ENCODE data around the gene ANGPT4. TPM values are rescaled to one million over a fixed set of nuclear protein-coding genes. Genes with fewer than 3 reads are reported as not detected.

The ANGPT4 gene
- total RNA-seq, 2 experiments from 2014 or later = not detected

DNA sequence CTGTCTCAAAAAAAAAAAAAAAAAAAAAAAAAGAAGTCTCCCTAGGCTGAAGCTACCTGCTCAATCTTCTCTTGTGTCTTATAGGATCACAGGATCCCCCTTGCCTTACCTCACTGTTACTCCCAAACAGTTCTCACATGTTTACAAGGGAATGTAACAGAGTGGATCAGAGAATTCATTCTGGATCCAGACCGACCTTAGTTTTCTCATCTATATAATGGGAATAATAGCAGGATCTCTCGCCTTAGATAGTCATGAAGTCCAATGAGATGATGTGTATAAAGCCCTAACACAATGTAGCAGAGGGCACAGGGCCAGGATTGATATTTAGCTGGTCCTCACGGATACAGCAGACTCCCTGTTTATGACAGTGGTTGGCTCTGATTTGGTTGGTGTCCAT lies 84.9 kb downstream of the ANGPT4 start:
- no peaks in the 10 kb centered on the region for H3K27me3 ChIP-seq (ENCODE audit: control insufficient read depth in 1 of 2, insufficient read depth in 2 of 2, low read length in 2 of 2)
- no peak overlapping the region for H3K27ac ChIP-seq (ENCODE audit: low read depth in 1 of 2, low read length in 2 of 2)
- no peak overlapping the region for H3K27ac Mint-ChIP-seq
- H3K4me3 Mint-ChIP-seq = no peak overlapping the region
- POLR2A ChIA-PET = interaction anchor here (5.2 kb wide), 1 partner anchor 15 kb away, joined by 109 read pairs; no protein-coding TSS in a partner anchor
- no peak for DNase-seq
- TF ChIP-seq, protein P1, sequence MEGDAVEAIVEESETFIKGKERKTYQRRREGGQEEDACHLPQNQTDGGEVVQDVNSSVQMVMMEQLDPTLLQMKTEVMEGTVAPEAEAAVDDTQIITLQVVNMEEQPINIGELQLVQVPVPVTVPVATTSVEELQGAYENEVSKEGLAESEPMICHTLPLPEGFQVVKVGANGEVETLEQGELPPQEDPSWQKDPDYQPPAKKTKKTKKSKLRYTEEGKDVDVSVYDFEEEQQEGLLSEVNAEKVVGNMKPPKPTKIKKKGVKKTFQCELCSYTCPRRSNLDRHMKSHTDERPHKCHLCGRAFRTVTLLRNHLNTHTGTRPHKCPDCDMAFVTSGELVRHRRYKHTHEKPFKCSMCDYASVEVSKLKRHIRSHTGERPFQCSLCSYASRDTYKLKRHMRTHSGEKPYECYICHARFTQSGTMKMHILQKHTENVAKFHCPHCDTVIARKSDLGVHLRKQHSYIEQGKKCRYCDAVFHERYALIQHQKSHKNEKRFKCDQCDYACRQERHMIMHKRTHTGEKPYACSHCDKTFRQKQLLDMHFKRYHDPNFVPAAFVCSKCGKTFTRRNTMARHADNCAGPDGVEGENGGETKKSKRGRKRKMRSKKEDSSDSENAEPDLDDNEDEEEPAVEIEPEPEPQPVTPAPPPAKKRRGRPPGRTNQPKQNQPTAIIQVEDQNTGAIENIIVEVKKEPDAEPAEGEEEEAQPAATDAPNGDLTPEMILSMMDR (IDR thresholded peaks at IDR 0.05) = no peak
- CTCF ChIA-PET = interaction anchor here (0.7 to 2.9 kb wide), 2 partner anchors 12 to 946 kb away, joined by 4 to 9 read pairs; no protein-coding TSS in a partner anchor
- H3K27me3 Mint-ChIP-seq = no peaks in the 10 kb centered on the region
- no peaks in the 10 kb centered on the region for H3K9me3 Mint-ChIP-seq
- peaks cover 29% of the 10 kb centered on the region for H3K4me1 Mint-ChIP-seq (ENCODE audit: low read depth)
- intact Hi-C loops (cut with DNase I, micrococcal nuclease) = loop anchor here (5.0 to 10.0 kb wide), 5 partner anchors 179 to 1271 kb away; partner anchors contain the start of genes PSMF1 (in 2 of the 2), STK35 (in 2 of the 2), NSFL1C (in 1 of the 2) and SRXN1 (in 1 of the 2)
- no peaks in the 10 kb centered on the region for H3K9me3 ChIP-seq (ENCODE audit: control insufficient read depth in 1 of 2, insufficient read depth in 1 of 2, low read length in 2 of 2)
- H3K4me3 ChIP-seq (ENCODE audit: low read length) = no peak overlapping the region
- H3K36me3 ChIP-seq (ENCODE audit: insufficient read depth, low read length) = no peaks in the 10 kb centered on the region
- no peak for ATAC-seq (ENCODE audit: poor library complexity)
- no peaks in the 10 kb centered on the region for H3K36me3 Mint-ChIP-seq (ENCODE audit: low read depth)
- H3K4me1 ChIP-seq (ENCODE audit: insufficient read depth, low read length) = peaks cover 34% of the 10 kb centered on the region

DNA sequence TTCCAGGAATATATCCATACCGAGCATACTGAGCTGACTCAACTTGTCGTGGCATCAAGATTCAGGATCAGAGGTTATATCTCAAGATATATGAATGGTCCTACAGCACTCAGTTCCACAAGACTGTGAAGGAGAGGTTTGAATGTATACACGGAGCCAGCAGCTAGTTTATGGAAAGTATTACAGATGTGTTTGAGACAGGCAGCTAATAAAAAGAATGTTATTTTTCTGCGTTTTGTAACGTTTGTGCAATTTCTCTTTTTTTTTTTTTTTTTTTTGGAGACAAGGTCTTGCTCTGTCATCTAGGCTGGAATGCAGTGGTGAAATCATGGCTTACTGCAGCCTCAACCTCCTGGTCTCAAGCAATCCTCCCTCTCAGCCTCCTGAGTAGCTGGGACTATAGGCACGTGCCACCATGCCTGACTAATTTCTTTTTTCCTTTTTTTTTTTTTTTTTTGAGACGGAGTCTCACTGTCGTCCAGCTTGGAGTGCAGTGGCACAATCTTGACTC lies 86.1 kb downstream of the ANGPT4 start:
- peaks cover 24% of the 10 kb centered on the region for H3K4me1 ChIP-seq (ENCODE audit: insufficient read depth, low read length)
- no peak overlapping the region for H3K27ac Mint-ChIP-seq
- H3K9me3 ChIP-seq (ENCODE audit: control insufficient read depth in 1 of 2, insufficient read depth in 1 of 2, low read length in 2 of 2) = no peaks in the 10 kb centered on the region
- H3K36me3 ChIP-seq (ENCODE audit: insufficient read depth, low read length) = no peaks in the 10 kb centered on the region
- H3K36me3 Mint-ChIP-seq (ENCODE audit: low read depth) = no peaks in the 10 kb centered on the region
- H3K4me1 Mint-ChIP-seq (ENCODE audit: low read depth) = peaks cover 17% of the 10 kb centered on the region
- CTCF ChIA-PET = interaction anchor here (0.6 to 0.8 kb wide), 3 partner anchors 8 to 548 kb away, joined by 3 read pairs; no protein-coding TSS in a partner anchor
- H3K27me3 ChIP-seq (ENCODE audit: control insufficient read depth in 1 of 2, insufficient read depth in 2 of 2, low read length in 2 of 2) = no peaks in the 10 kb centered on the region
- POLR2A ChIA-PET = interaction anchor here (0.6 kb wide), 1 partner anchor 22 kb away, joined by 3 read pairs; no protein-coding TSS in a partner anchor
- H3K4me3 Mint-ChIP-seq = no peak overlapping the region
- DNase-seq (no peak), ATAC-seq (ENCODE audit: poor library complexity) (no peak)
- intact Hi-C loops (cut with DNase I, micrococcal nuclease) = loop anchor here (5.0 to 10.0 kb wide), 5 partner anchors 178 to 1272 kb away; partner anchors contain the start of genes PSMF1 (in 2 of the 2), STK35 (in 2 of the 2), NSFL1C (in 1 of the 2) and SRXN1 (in 1 of the 2)
- TF ChIP-seq, protein P1 (IDR thresholded peaks at IDR 0.05) = no peak
- no peak overlapping the region for H3K4me3 ChIP-seq (ENCODE audit: low read length)
- H3K9me3 Mint-ChIP-seq = no peaks in the 10 kb centered on the region
- H3K27ac ChIP-seq (ENCODE audit: low read depth in 1 of 2, low read length in 2 of 2) = no peak overlapping the region
- no peaks in the 10 kb centered on the region for H3K27me3 Mint-ChIP-seq

DNA sequence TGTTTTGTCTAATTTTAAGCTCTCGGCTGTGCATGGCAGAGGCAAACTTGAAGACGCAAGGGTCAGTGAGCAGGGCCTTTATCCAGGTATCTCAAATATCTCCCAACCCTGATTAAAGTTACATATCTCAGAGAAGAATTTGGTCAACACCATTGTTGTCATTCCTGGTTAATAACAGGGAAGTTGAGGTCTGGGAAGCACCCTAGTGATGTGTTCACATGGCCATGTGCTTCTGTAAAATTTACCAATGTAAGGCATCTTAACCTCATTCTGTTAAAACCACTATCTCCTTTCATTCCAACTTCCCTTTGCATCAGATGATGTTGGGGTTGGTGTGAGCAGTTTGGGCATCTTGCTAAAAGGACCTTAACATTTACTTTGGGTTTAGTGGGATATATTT lies 86.6 kb downstream of the ANGPT4 start:
- Histone ChIP-seq H3K27me3 (ENCODE audit: control insufficient read depth in 1 of 2, insufficient read depth in 2 of 2, low read length in 2 of 2) (no peaks in the 10 kb centered on the region), H3K27ac (ENCODE audit: low read depth in 1 of 2, low read length in 2 of 2) (no peak overlapping the region), H3K9me3 (ENCODE audit: control insufficient read depth in 1 of 2, insufficient read depth in 1 of 2, low read length in 2 of 2) (no peaks in the 10 kb centered on the region), H3K4me3 (ENCODE audit: low read length) (no peak overlapping the region), H3K4me1 (ENCODE audit: insufficient read depth, low read length) (peaks cover 18% of the 10 kb centered on the region), H3K36me3 (ENCODE audit: insufficient read depth, low read length) (no peaks in the 10 kb centered on the region)
- DNase-seq (no peak), ATAC-seq (ENCODE audit: poor library complexity) (no peak)
- H3K27ac Mint-ChIP-seq = no peak overlapping the region
- no peaks in the 10 kb centered on the region for H3K36me3 Mint-ChIP-seq (ENCODE audit: low read depth)
- H3K4me3 Mint-ChIP-seq = no peak overlapping the region
- intact Hi-C loops (cut with DNase I, micrococcal nuclease) = no loop called here
- no peaks in the 10 kb centered on the region for H3K9me3 Mint-ChIP-seq
- CTCF ChIA-PET = interaction anchor here (0.7 to 0.8 kb wide), 2 partner anchors 184 to 548 kb away, joined by 3 read pairs; no protein-coding TSS in a partner anchor
- TF ChIP-seq, protein P1 (IDR thresholded peaks at IDR 0.05) = no peak
- POLR2A ChIA-PET = interaction anchor here (0.6 kb wide), 1 partner anchor 22 kb away, joined by 3 read pairs; no protein-coding TSS in a partner anchor
- peaks cover 12% of the 10 kb centered on the region for H3K4me1 Mint-ChIP-seq (ENCODE audit: low read depth)
- H3K27me3 Mint-ChIP-seq = no peaks in the 10 kb centered on the region

Measured in CD4-positive, alpha-beta T cell (primary cell).